Measurements from ENCODE around the gene ZNF678.

- TF ChIP-seq, protein P1, sequence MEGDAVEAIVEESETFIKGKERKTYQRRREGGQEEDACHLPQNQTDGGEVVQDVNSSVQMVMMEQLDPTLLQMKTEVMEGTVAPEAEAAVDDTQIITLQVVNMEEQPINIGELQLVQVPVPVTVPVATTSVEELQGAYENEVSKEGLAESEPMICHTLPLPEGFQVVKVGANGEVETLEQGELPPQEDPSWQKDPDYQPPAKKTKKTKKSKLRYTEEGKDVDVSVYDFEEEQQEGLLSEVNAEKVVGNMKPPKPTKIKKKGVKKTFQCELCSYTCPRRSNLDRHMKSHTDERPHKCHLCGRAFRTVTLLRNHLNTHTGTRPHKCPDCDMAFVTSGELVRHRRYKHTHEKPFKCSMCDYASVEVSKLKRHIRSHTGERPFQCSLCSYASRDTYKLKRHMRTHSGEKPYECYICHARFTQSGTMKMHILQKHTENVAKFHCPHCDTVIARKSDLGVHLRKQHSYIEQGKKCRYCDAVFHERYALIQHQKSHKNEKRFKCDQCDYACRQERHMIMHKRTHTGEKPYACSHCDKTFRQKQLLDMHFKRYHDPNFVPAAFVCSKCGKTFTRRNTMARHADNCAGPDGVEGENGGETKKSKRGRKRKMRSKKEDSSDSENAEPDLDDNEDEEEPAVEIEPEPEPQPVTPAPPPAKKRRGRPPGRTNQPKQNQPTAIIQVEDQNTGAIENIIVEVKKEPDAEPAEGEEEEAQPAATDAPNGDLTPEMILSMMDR (conservative IDR thresholded peaks at IDR 0.05): no peak
- TF ChIP-seq EZH2 (IDR thresholded peaks at IDR 0.05; ENCODE audit: low read depth): no peak
Observed at GRCh38 chr1:227526524-227526923, 36.8 kb upstream of the ZNF678 start.

Measured in PC-9 (cell line).